Large intestine (tissue), 3 donors: ENCODE data around the gene STX19. TPM values are rescaled to one million over a fixed set of nuclear protein-coding genes. Genes with fewer than 3 reads are reported as not detected.
"Not testable (repeated sequence)": the region's sequence is repeated elsewhere in the genome, so short reads cannot be mapped to it uniquely, and the experiment has no call there.

Source experiments
- DNase-seq, 2 donors: peaks; one replicate each; pipeline versions ENCODE4 v3.0.0 to v3.0.0-alpha.2; 2013
- H3K27ac ChIP-seq: one replicate; pipeline ENCODE4 v1.5.1; 2013; ENCODE audit warnings: low read length
- H3K27me3 ChIP-seq: 2 replicates; pipeline ENCODE4 v1.6.1; 2013; ENCODE audit warnings: low read length; ENCODE audit not compliant: control insufficient read depth, insufficient read depth
- H3K36me3 ChIP-seq: 2 replicates; pipeline ENCODE4 v1.6.1; 2013; ENCODE audit warnings: low read length; ENCODE audit not compliant: control insufficient read depth, insufficient read depth
- H3K4me1 ChIP-seq: one replicate; pipeline ENCODE4 v1.6.1; 2013; ENCODE audit warnings: low read length; ENCODE audit not compliant: control insufficient read depth, insufficient read depth
- H3K4me3 ChIP-seq: one replicate; pipeline ENCODE4 v1.5.1; 2013; ENCODE audit warnings: low read length
- H3K9me3 ChIP-seq: one replicate; pipeline ENCODE4 v1.6.1; 2013; ENCODE audit warnings: mild to moderate bottlenecking, low read depth, low read length, moderate library complexity; ENCODE audit not compliant: control insufficient read depth
- WGBS: methylation state at CpG from one replicate; pipeline ENCODE4 v1.1.5; 2013; ENCODE audit warnings: low lambda C conversion rate; ENCODE audit not compliant: insufficient coverage; 5-methylcytosine and 5-hydroxymethylcytosine counted together
- polyA plus RNA-seq: library from polyadenylated mRNA; unstranded; fragments of 120-200 nt; gene quantifications from one replicate; pipeline ENCODE4 v1.2.1, GENCODE V29; 2013

The STX19 gene
- polyA plus RNA-seq, 1 donor: 0.34 TPM

GRCh38 chr3:93973131-93974126 is 55.0 kb downstream of the STX19 start, which contains the start of gene PROS1:
Gene PROS1 (minus strand): TSS chr3:93973896. CDS start chr3:93973749, 147 bp downstream.
- H3K4me1 ChIP-seq: no peaks in the 10 kb centered on the region
- no peaks in the 10 kb centered on the region for H3K27me3 ChIP-seq
- peak; percentile 84 to 91 for DNase-seq
- H3K9me3 ChIP-seq: no peaks in the 10 kb centered on the region
- no CpG with 5 or more reads among the region's 53 CpGs for WGBS
- peak within 1 kb of the TSS; percentile 65 for H3K4me3 ChIP-seq
- peak within 1 kb of the TSS; percentile 93 for H3K27ac ChIP-seq
- H3K36me3 ChIP-seq: no peaks in the 10 kb centered on the region

GRCh38 chr3:93969997-93970396 is 58.4 kb downstream of the STX19 start:
- Histone ChIP-seq H3K4me1 (no peaks in the 10 kb centered on the region), H3K27ac (no peak overlapping the region), H3K9me3 (peaks cover 3% of the 10 kb centered on the region), H3K27me3 (no peaks in the 10 kb centered on the region), H3K4me3 (no peak overlapping the region), H3K36me3 (no peaks in the 10 kb centered on the region)
- 100% methylated on average over 1 of the region's 1 CpG for WGBS
- DNase-seq: no peak

GRCh38 chr3:93969443-93969842 is 59.0 kb downstream of the STX19 start:
- Histone ChIP-seq H3K9me3 (peaks cover 4% of the 10 kb centered on the region), H3K27me3 (no peaks in the 10 kb centered on the region), H3K36me3 (no peaks in the 10 kb centered on the region), H3K4me1 (no peaks in the 10 kb centered on the region), H3K4me3 (no peak overlapping the region), H3K27ac (no peak overlapping the region)
- WGBS: no CpG with 5 or more reads among the region's 3 CpGs
- DNase-seq: no peak

GRCh38 chr3:93965106-93965505 is 63.3 kb downstream of the STX19 start:
- WGBS: no CpG with 5 or more reads among the region's 19 CpGs
- H3K27ac ChIP-seq, H3K4me1 ChIP-seq, H3K36me3 ChIP-seq, DNase-seq, H3K27me3 ChIP-seq, H3K4me3 ChIP-seq, H3K9me3 ChIP-seq: not testable (repeated sequence)

Other genes with a start within 250 kb of the STX19 start
- gene PROS1, start 54.7 kb downstream of the STX19 start, polyA plus RNA-seq: 43.5 TPM
- gene ARL13B, start 48.4 kb downstream of the STX19 start, polyA plus RNA-seq: 7.9 TPM
- gene DHFR2, start 34.3 kb upstream of the STX19 start, polyA plus RNA-seq: 5.6 TPM
- gene NSUN3, start 34.5 kb upstream of the STX19 start, polyA plus RNA-seq: 11.8 TPM